Mucosa of rectum (tissue), 2 donors: Measurements from ENCODE around the gene GLRA1.

Experiments
- H3K27ac ChIP-seq, 2 donors: one replicate each; pipeline ENCODE4 v1.7.0; 2013; ENCODE audit warnings: inconsistent platforms in 2 of 2, low read depth in 2 of 2, low read length in 2 of 2
- H3K27me3 ChIP-seq, 2 donors: one replicate each; pipeline ENCODE4 v1.7.0; 2013; ENCODE audit warnings: low read length in 2 of 2; ENCODE audit not compliant: control insufficient read depth in 2 of 2, insufficient read depth in 2 of 2
- H3K36me3 ChIP-seq, 2 donors: one replicate each; pipeline ENCODE4 v1.7.0; 2013; ENCODE audit warnings: low read length in 2 of 2; ENCODE audit not compliant: control insufficient read depth in 2 of 2, insufficient read depth in 2 of 2
- H3K4me1 ChIP-seq, 2 donors: one replicate each; pipeline ENCODE4 v1.7.0; 2013; ENCODE audit warnings: low read length in 2 of 2, mild to moderate bottlenecking in 1 of 2; ENCODE audit not compliant: control insufficient read depth in 2 of 2, insufficient read depth in 2 of 2
- H3K4me3 ChIP-seq, 2 donors: one replicate each; pipeline ENCODE4 v1.7.0; 2013; ENCODE audit warnings: low read length in 2 of 2
- H3K9ac ChIP-seq, 2 donors: one replicate each; pipeline ENCODE4 v1.7.0; 2013; ENCODE audit warnings: low read length in 2 of 2, low read depth in 1 of 2, mild to moderate bottlenecking in 1 of 2
- H3K9me3 ChIP-seq, 2 donors: one replicate each; pipeline ENCODE4 v1.7.0; 2013; ENCODE audit warnings: low read length in 2 of 2; ENCODE audit not compliant: control insufficient read depth in 2 of 2
- donor health status: healthy.
- donor health status: Normal muscosa, but diverticular disease.

Gene GLRA1

GRCh38 chr5:151923866-151924476 lies 680 bp downstream of the GLRA1 start:
- H3K9me3 ChIP-seq, result no peaks in the 10 kb centered on the region
- no peaks in the 10 kb centered on the region for H3K4me1 ChIP-seq
- H3K9ac ChIP-seq, result no peak overlapping the region
- H3K36me3 ChIP-seq, result no peaks in the 10 kb centered on the region
- no peaks in the 10 kb centered on the region for H3K27me3 ChIP-seq
- H3K4me3 ChIP-seq, result no peak overlapping the region
- no peak overlapping the region for H3K27ac ChIP-seq

DNA sequence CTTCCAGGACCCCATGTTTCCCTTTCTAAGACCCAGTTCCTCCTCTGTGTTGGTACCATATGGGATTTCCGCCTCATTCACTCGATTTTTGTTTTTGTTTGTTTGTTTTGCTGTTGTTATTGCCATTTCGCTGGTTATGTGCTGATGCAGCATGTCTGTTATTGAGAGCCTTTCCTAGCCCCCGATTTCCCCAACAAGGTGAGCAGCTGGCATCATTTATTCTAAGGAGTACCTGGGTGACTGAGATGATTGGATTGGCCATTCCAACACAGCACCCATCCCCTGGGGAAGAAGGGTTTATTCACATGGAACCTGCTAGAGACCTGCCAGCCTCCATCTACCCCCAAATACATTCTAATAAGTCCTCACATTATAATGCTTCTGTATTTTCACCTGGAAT lies 2.7 kb downstream of the GLRA1 start:
- Histone ChIP-seq H3K9ac (no peak overlapping the region), H3K9me3 (no peaks in the 10 kb centered on the region), H3K36me3 (no peaks in the 10 kb centered on the region), H3K27me3 (no peaks in the 10 kb centered on the region), H3K4me1 (no peaks in the 10 kb centered on the region), H3K27ac (no peak overlapping the region), H3K4me3 (no peak overlapping the region)

DNA sequence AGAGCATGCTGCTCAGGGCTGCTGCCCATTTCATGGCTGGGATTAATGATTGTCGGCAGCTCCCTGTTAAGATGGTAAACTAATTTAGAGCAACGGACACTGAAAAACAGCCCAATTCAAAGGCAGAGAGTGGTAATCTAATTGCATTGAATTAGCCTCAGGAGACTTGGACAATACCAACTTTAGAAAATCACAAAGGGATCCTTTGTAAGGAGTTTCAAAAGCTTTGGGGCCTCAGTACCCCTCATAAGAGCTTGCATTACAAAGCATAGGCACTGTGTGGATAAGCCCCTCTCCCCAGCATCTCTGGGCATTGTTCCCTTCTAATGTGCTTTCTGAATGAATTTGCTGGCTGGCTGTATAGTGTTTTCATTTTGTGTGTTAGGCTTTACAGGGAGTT lies 6.7 kb downstream of the GLRA1 start:
- no peaks in the 10 kb centered on the region for H3K27me3 ChIP-seq
- H3K4me3 ChIP-seq, result no peak overlapping the region
- no peak overlapping the region for H3K9ac ChIP-seq
- H3K36me3 ChIP-seq, result no peaks in the 10 kb centered on the region
- H3K4me1 ChIP-seq, result no peaks in the 10 kb centered on the region
- no peaks in the 10 kb centered on the region for H3K9me3 ChIP-seq
- H3K27ac ChIP-seq, result no peak overlapping the region

DNA sequence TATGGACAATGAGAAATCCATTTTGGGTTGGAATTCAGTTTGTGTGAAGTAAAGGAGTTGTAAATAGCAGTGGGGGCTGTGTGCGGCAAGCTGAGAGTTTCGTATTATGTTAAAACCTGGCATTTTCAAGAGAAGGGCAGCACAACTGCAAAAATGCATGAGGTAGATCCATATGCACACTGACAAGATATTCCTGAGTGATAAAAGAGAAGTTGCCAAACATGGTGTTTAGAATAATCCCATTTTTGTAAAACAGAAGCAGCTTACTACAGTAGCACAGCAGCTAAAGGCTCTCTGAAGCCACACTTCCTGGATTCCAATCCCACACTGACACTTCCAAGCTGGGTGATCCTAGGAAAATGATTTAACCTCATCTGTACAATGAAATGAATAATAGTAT lies 11.2 kb downstream of the GLRA1 start:
- H3K9me3 ChIP-seq, result no peaks in the 10 kb centered on the region
- H3K36me3 ChIP-seq, result no peaks in the 10 kb centered on the region
- H3K9ac ChIP-seq, result no peak overlapping the region
- no peak overlapping the region for H3K4me3 ChIP-seq
- no peaks in the 10 kb centered on the region for H3K27me3 ChIP-seq
- H3K4me1 ChIP-seq, result no peaks in the 10 kb centered on the region
- no peak overlapping the region for H3K27ac ChIP-seq

GRCh38 chr5:151912360-151912759 lies 12.3 kb downstream of the GLRA1 start:
- Histone ChIP-seq H3K4me1 (no peaks in the 10 kb centered on the region), H3K27ac (no peak overlapping the region), H3K36me3 (no peaks in the 10 kb centered on the region), H3K9me3 (no peaks in the 10 kb centered on the region), H3K4me3 (no peak overlapping the region), H3K9ac (no peak overlapping the region), H3K27me3 (no peaks in the 10 kb centered on the region)

DNA sequence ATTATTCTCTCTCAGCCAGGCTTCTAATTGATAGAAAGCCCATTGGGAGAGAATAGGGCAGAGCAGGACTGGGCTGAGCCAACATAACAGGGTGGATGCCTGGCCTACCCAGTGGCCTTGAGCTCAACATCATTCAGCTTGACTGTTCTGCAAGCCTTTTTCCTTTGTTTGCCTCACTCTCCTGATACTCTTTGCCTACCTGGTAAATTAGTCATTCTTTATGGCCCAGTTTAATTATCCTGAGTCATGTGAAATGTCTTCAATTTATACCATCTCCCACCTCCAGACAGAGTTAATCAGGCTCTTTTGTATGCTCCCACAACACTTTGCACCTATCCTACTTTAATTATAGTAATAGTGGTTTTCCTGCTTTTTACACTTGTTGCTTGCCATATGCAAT lies 13.6 kb downstream of the GLRA1 start:
- Histone ChIP-seq H3K4me1 (no peaks in the 10 kb centered on the region), H3K36me3 (no peaks in the 10 kb centered on the region), H3K27ac (no peak overlapping the region), H3K4me3 (no peak overlapping the region), H3K9ac (no peak overlapping the region), H3K27me3 (no peaks in the 10 kb centered on the region), H3K9me3 (no peaks in the 10 kb centered on the region)

GRCh38 chr5:151909628-151910027 lies 15.0 kb downstream of the GLRA1 start:
- Histone ChIP-seq H3K4me1 (no peaks in the 10 kb centered on the region), H3K27ac (no peak overlapping the region), H3K4me3 (no peak overlapping the region), H3K27me3 (no peaks in the 10 kb centered on the region), H3K36me3 (no peaks in the 10 kb centered on the region), H3K9me3 (no peaks in the 10 kb centered on the region), H3K9ac (no peak overlapping the region)

GRCh38 chr5:151906246-151906645 lies 18.4 kb downstream of the GLRA1 start:
- H3K36me3 ChIP-seq, result no peaks in the 10 kb centered on the region
- no peaks in the 10 kb centered on the region for H3K9me3 ChIP-seq
- H3K27ac ChIP-seq, result no peak overlapping the region
- H3K4me1 ChIP-seq, result no peaks in the 10 kb centered on the region
- no peak overlapping the region for H3K9ac ChIP-seq
- H3K27me3 ChIP-seq, result no peaks in the 10 kb centered on the region
- H3K4me3 ChIP-seq, result no peak overlapping the region

DNA sequence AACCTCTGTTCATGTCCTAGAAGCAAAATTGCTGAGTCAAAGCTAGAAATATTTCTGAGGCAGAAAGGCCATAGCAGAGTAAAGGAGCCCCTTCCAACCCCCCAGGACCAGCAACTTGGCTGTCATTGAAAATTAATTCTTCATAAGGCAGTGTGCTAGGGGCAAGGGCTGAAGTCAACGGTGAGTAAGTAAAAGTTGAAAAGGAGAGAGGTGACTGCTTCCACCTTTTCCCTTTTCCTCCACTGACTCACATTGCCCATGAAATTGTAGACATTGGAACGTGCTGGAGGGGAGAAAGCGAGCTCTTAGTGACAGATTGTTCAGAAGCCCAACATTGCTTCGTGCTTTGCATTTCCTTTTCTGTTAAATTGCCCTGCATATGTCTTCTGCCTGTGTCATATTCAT lies 19.1 kb downstream of the GLRA1 start:
- H3K27me3 ChIP-seq, result no peaks in the 10 kb centered on the region
- no peaks in the 10 kb centered on the region for H3K36me3 ChIP-seq
- no peak overlapping the region for H3K27ac ChIP-seq
- H3K9me3 ChIP-seq, result no peaks in the 10 kb centered on the region
- no peaks in the 10 kb centered on the region for H3K4me1 ChIP-seq
- H3K4me3 ChIP-seq, result no peak overlapping the region
- no peak overlapping the region for H3K9ac ChIP-seq

DNA sequence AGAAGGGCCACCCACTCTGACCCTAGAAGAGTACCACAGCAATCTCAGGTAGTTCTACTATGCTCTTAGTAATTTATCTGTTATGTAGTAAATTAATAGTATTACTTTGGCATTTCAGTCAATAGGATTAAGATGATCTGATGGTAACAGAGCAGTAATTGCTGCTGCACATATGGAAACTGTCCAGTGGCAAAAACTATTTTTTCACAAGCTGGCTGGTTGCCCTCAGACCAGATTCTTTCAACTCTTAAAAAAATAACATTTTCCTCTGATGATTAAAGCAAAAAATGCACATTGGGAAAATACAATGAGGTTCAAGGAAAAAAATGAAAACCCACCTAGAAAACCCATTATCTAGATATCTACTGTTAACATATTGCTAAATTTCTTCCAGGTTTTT lies 19.7 kb downstream of the GLRA1 start:
- Histone ChIP-seq H3K9me3 (no peaks in the 10 kb centered on the region), H3K9ac (no peak overlapping the region), H3K4me3 (no peak overlapping the region), H3K27ac (no peak overlapping the region), H3K4me1 (no peaks in the 10 kb centered on the region), H3K27me3 (no peaks in the 10 kb centered on the region), H3K36me3 (no peaks in the 10 kb centered on the region)

DNA sequence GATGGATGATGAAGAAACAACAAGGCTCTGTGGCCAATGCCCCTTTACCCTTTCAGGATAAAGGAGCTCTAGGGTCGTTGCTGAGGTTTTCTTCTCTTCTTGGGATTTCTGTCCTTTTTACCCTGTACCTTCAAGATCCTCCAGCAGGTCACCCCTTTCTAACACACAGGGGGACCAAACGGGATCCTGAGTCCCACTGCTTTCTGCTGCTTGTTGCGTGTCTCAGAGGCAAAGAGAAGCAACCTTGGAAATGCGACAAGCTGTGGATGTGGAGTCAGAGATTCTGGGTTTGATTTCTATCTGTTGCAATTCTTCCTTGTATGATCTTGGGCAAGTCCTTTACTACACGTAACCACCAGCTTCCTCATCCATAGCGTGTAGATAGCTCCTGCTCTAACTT lies 20.5 kb downstream of the GLRA1 start:
- H3K36me3 ChIP-seq, result no peaks in the 10 kb centered on the region
- H3K9me3 ChIP-seq, result no peaks in the 10 kb centered on the region
- H3K9ac ChIP-seq, result no peak overlapping the region
- no peak overlapping the region for H3K27ac ChIP-seq
- no peaks in the 10 kb centered on the region for H3K4me1 ChIP-seq
- no peaks in the 10 kb centered on the region for H3K27me3 ChIP-seq
- H3K4me3 ChIP-seq, result no peak overlapping the region
